GM19240 (cell line): ENCODE measurements around the gene KIAA1217.
"Not testable (repeated sequence)": the region's sequence is repeated elsewhere in the genome, so short reads cannot be mapped to it uniquely, and the experiment has no call there.

Source experiments
- DNase-seq: peaks from one replicate; pipeline ENCODE4 v3.0.0; 2011; ENCODE audit warnings: low spot score; ENCODE audit not compliant: insufficient read length

KIAA1217 gene

DNA sequence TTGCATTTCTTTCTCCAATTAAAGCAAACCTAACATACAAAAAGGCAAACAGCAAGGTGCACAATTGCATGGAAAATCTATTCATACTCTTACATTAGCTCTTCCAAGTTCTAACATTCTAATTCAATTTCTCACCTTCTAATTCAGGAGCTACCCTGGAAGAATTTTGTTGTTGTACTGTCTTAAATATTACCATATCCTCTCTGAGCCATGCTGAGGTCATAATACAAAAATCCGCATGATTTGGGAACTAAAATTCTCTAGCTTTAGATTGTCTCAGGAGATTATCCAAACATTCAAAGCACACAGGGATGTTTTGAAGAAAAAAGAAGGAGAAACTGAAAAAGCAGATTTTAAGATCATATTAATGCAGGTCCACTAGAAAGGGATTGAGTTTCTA, 229.9 kb downstream of the KIAA1217 start:
- no peak for DNase-seq

- no peak for DNase-seq
These were observed 231.0 kb downstream of the KIAA1217 start for GRCh38 chr10:24439935-24440334.

DNA sequence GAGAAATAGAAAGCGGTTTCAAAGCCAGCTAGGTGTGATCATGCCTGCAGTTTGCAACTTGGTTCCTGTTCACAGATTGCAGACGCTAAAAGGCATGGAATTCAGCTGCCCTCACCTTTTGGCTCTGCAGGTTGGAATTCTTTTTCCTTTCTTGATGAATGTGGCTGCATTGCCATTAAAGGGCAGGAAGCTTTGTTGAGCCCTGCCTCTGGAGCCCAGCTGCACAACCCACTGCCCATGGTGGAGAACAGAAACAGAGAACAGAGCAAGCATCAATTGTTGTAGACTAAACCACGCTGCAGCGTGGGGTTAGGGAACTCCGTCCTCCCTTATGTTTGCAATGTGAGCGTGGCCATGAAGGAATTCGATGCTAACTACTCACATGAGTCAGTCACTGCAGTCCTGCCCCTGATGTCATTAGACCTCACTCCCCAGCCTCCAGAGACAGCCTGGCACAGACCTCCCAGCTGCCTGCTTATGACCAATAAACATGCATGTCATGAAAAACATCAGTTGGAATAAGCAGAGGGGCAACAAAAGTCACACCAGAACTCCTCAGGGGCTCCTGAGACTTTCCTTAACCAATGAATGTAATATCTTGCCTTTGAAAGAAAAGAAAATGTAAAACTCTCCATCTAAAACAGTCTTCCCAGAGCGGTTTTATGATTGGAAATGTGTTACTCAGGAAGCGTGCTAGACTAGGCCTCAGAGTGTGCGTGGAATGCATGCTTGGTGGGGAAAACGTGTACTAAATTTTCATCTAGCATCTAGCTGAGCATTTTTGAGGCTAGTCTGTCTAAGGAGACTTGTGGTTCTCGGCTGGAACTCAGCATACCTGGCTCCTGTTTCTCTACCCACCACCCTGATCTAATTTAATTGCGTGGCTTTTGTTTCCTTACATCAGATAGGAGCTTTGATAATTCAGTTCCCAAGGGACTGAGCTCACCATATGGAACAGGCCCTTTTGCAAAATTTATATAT, 232.2 kb downstream of the KIAA1217 start:
- DNase-seq = no peak

DNA sequence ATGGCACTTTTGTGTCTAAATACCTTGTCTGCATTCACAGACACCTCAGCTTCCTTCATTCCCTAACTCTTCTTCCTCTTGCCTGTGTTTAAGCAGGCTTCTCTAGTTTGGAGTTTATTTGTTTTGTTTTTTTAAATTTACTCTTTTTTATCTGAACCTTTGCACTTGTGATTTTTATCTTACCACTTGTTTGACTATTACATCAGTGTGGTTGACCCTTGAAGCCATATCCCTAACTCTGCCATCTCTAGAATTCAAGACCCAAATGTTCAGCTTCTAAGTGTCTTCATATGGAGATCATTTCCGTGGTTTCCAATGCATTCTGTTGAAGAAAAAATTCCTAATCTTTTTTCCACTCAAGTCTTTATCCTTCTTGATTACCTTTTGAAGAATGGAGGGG, 233.3 kb downstream of the KIAA1217 start:
- no peak for DNase-seq

GRCh38 chr10:24442641-24443174, 233.8 kb downstream of the KIAA1217 start:
- not testable (repeated sequence) for DNase-seq

DNA sequence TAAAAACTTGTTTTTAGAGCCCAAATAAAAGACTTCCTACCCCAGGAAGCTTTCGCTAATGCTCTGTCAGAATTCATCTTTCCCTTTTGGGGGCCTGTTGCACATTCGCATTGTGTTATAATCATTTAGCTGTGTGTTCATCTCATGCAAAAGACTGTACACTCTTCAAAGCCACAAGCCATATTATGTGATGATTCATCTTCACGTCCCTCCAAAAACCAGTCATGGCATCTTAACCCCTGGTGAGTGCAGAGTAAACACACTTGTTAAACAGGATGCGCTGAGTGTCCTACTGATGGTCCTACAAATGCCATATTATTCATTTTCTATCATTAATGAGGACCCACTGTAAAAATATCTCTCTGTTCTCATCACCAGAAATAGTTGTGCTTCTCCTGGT, 235.4 kb downstream of the KIAA1217 start:
- no peak for DNase-seq

- DNase-seq = not testable (repeated sequence)
These were observed 237.0 kb downstream of the KIAA1217 start for GRCh38 chr10:24445958-24446357.

GRCh38 chr10:24446739-24447138, 237.8 kb downstream of the KIAA1217 start:
- no peak for DNase-seq

- DNase-seq = no peak
These were observed 239.5 kb downstream of the KIAA1217 start for GRCh38 chr10:24448351-24448999.

GRCh38 chr10:24449321-24449740, 240.4 kb downstream of the KIAA1217 start:
- DNase-seq = no peak

DNA sequence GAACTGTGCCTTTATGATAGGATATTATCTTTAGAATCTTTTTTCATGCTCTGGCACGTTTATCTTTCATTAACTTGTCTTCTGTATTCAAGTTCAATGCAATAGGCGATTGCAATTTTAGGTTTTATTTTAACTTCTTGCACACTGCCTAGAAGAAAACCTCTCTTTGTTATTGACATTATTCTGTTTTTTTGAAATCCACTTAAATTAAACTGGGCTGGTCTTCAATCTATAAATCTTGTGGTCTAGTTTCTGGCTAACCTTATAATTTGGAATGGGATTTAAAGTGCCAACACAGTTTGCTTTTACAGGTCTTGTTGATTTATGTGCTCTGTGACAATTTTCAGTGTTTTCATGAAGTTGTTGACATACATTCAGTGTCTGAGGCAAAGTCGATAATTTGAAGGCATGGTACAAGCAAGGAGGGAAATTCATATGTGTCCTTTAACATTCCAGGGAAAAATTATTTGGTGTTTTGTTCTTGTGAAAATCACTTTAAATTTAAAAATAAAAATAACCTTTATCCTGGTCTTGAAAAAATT, 240.9 kb downstream of the KIAA1217 start:
- DNase-seq = no peak

DNA sequence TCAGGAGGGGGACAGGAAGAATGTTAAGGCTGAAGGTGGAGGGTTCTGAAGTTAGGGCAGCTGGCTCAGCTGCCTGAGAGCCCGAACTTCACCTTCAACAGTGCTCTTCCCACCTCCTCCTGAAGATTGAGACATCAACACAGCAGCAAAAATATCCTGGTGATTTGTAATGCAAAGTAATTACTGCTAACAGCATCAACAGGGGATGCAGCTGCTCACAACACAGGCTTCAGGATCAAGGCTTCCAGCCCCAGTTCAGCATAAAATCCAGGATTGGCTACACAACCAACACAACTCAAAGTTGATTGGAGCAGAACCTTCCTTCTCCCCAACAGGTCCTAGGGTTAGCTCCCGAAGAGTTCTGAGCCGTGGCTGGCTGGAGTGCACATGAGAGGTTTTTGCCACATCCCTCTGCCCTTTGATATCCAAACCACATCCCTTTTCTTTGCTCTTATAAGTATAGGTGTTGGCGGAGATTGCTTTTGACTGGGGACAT, 242.4 kb downstream of the KIAA1217 start:
- DNase-seq = no peak

DNA sequence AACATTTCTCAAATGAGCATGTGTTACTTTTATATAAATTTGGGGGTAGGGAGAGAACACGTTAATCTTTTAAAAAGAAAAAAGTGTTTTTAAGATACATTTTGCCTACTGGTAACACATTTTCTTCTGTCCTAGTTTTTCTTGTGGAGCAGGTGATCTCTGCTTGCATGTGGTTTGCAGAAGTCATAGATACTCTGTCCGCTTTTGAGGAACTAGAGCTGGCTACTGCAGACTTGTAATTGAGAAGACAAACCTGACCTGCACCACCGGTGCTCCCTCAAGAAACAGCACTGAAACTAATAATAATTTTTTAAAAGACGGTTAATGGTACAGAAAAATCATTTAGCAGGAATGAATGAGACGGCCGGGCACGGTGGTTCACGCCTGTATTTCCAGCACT, 243.1 kb downstream of the KIAA1217 start:
- DNase-seq = no peak

DNA sequence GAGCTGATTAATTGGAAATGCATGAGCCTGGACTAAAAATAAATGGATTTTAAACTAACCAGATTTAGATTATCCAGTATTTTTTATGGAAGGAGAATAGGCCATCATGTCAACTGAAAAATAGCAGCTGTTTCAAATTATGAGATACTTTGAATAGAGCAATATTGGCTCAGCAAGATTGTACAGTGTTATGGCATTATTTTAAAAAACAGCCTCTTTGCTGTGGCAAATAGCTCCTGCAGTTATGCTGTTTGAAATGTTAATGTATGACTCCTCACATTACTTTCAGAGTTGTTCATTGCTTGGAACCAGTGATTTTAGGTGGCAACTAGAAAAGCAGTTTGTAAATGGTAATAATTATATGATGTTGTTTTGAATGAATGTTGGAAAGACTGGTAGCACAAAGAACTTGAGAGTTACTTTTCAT, 244.5 kb downstream of the KIAA1217 start:
- DNase-seq = no peak

- no peak for DNase-seq
These were observed 245.0 kb downstream of the KIAA1217 start for GRCh38 chr10:24453973-24454372.

- DNase-seq = no peak
These were observed 246.5 kb downstream of the KIAA1217 start for GRCh38 chr10:24455447-24455846.

DNA sequence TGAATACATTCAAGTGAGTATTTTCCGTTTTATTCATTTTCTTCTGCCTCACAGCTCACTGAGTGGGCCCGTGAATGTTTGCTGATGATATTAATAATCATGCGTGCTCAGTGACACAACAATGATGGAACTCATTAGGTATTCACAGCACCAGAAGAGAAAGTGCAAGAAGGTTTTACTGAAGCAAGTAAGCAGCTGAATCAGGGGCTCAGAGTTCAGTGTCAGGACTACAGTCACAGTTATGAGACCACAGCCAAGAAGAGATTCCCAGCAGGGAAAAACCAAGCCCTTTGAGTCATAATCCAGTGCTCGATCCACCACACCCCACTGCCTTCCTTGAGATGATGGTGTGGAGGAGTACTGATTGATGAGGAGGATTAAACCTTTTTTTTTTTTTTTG, 247.4 kb downstream of the KIAA1217 start:
- DNase-seq = no peak

GRCh38 chr10:24457661-24458318, 248.9 kb downstream of the KIAA1217 start:
- no peak for DNase-seq

- no peak for DNase-seq
These were observed 250.9 kb downstream of the KIAA1217 start for GRCh38 chr10:24459836-24460235.

- no peak for DNase-seq
These were observed 253.4 kb downstream of the KIAA1217 start for GRCh38 chr10:24462291-24462813.
